ENCODE data around the gene POLE.
"Not testable (repeated sequence)": the region's sequence is repeated elsewhere in the genome, so short reads cannot be mapped to it uniquely, and the experiment has no call there.

Gene POLE

DNA sequence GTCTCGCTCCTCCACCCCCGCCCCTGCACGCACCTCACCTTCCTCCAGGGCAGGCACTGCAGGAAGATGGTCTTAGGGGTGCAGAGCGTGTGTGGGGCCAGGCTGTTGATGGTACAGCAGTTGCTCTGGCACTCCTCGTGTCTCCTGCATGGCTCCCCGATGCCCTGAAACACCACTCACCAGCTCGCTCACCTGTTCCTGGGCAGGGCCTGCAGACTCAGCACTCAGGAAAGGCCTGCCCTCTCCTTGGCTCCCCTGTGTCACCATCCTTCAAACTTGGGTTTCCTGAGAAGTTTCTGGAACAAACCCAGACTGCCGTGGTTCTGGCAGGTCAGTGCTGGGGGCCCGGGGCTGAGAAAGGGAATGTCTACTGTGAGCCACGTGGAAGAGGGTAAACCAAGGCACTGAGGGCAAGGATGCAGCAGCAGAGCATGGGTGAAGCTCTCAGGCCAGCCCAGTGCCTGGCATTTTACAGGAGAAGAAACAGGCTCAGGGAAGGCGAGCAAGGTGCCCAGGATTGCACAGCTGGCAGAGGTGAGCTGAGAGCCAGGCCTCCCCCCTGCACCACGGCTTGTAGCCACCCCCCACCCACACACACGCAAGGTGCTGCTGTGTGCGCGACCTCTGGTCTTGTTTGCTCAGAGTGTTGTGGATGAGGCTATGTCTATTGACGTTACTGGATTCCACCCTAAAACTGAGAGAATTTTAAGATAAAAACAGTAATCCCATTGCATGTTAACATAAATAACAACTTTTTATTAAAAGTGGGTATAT is 82.3 kb downstream of the POLE start:
- no peak for TF ChIP-seq ZNF274 (IDR thresholded peaks at IDR 0.05; ENCODE audit: low read depth, low read length)

DNA sequence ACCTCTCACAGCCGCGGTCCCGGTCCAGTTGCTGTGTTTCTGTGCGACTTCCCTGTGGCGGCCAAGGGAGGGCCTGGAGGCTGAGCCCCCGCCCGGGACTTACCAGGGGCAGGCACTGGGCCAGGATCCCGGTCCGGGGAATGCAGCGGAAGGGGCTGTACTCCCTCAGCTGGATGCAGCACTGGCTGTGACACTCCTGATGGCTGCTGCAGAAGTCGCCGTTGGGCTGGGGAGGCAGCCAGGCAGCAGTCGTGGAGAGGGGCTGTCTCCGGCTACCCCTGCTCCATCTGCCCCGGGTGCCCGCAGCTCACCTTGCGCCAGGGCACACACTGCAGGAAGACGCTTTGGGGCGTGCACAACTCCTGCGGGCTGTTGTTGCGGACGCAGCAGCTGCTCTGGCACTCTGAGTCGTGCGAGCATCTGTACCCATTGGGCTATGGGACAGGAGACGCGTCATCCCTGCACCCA is 83.0 kb downstream of the POLE start:
- TF ChIP-seq ZNF274 (IDR thresholded peaks at IDR 0.05; ENCODE audit: low read depth, low read length) = no peak

More for the DNA sequence above, 82.3 kb downstream of the POLE start:
- no peak overlapping the region for H3K4me3 ChIP-seq (ENCODE audit: low read length)

DNA sequence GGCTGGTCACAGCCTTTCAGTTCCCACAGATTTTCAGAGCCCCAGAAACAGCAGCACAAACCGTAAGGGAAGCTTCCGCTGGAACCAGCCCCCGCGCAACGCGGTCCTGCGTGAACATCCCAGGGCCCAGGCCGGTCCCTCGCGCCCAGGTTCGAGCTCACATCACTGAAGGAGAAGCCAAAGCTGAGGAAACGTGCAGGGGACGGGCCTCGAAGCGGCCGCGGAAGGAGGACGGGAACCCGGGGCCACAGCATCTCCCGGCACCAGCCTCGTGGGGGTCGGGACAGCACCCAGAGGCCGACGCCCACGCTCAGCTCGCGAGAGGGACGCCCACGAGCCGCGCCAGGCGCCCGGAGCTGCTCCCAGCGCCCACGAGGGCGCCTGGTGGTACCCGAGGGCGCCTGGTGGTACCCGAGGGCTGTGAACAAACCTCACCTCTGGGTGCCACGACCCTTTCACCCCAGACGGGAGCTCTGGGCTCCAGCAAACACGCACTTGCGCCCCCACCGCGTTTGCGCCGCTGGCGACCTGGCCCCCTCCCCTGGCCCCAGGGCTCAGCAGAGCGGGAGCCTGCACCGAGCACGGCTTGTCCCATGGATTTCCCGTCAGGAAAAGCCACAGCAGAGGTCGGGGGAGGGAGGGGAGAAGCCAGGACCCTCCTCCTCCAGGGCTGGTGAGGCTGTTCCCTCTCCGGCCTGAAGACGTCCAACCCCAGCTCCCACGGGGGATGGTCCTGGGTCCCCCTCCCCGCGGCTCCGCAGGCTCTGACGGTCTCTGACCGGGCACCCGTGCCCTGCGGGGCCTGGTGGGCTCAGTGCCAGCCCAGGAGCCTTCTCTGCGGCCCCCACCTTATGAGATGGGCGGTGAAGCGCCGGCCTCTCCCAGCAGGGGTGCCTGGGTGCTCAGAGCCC is 83.6 kb downstream of the POLE start:
- no peak for TF ChIP-seq ZNF274 (IDR thresholded peaks at IDR 0.05; ENCODE audit: low read depth, low read length)
- no peak overlapping the region for H3K4me3 ChIP-seq (ENCODE audit: low read length)

More for the DNA sequence above, 83.0 kb downstream of the POLE start:
- no peak overlapping the region for H3K4me3 ChIP-seq (ENCODE audit: low read length)

DNA sequence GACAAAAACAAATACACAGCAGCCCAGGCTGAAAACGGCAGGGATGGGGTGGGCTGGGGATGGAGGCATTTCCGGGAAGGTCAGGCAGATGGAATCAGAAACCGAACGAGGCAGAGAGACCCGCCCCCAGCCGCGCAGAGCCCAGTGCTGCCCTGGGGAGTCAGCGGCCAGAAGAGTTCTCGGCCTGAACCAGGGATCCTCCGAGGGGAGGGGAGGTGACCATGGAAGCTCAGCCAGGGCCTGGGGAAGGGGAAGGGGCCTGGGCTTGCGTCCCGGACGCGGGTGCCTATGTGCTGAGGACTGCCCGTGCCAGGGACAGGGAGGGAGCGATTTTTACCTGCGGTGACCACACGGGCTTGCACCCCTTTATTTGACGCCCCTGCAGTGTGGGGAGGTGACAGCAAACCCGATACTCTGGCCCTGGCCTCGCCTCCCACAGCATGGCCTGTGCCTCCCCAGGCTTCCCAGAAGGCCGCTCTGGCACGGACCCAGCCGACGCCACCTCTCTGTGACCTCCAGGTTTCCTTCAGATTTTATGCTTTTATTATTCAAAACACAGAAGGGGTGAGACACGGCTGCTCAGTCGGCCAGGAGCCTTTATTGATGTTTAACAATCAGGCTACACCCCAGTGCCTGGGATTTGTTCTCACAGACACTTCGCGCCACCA is 84.4 kb downstream of the POLE start:
- no peak for TF ChIP-seq ZNF274 (IDR thresholded peaks at IDR 0.05; ENCODE audit: low read depth, low read length)
- H3K4me3 ChIP-seq (ENCODE audit: low read length) = no peak overlapping the region

DNA sequence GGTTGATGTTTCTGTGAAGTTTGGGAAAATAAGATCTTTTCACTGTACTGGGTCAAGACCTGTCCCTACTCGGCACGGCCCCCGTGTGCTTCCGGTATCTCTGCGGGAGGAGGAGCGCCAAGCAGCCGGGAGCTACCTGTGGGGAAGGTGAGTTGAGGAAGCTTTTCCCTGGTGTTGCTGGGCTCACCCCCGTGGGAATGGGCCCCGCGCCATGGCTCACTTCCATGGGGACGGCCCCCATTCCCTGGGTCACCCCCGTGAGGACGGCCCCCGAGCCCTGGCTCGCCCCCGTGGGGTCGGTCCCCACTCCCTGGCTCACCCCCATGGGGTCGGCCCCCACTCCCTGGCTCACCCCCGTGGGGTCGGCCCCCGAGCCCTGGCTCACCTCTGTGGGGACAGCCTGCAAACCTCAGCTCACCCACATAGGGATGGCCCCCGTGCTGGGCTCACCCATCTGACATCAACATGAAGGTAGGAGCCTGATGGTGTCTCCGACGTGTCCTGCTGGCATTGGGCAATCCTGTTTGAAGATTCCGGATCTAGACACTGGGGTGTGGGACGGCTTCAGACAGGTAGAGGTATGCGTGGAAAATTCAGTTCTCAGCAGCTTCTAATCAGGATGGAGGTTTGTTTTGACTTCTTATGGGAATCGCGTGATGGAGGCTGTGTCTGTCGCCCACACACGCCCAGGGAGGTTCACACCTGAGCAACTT is 85.8 kb downstream of the POLE start:
- no peak for TF ChIP-seq ZNF274 (IDR thresholded peaks at IDR 0.05; ENCODE audit: low read depth, low read length)
- no peak overlapping the region; the same call in 1 of the 2 replicates for H3K4me3 ChIP-seq (ENCODE audit: low read length)

DNA sequence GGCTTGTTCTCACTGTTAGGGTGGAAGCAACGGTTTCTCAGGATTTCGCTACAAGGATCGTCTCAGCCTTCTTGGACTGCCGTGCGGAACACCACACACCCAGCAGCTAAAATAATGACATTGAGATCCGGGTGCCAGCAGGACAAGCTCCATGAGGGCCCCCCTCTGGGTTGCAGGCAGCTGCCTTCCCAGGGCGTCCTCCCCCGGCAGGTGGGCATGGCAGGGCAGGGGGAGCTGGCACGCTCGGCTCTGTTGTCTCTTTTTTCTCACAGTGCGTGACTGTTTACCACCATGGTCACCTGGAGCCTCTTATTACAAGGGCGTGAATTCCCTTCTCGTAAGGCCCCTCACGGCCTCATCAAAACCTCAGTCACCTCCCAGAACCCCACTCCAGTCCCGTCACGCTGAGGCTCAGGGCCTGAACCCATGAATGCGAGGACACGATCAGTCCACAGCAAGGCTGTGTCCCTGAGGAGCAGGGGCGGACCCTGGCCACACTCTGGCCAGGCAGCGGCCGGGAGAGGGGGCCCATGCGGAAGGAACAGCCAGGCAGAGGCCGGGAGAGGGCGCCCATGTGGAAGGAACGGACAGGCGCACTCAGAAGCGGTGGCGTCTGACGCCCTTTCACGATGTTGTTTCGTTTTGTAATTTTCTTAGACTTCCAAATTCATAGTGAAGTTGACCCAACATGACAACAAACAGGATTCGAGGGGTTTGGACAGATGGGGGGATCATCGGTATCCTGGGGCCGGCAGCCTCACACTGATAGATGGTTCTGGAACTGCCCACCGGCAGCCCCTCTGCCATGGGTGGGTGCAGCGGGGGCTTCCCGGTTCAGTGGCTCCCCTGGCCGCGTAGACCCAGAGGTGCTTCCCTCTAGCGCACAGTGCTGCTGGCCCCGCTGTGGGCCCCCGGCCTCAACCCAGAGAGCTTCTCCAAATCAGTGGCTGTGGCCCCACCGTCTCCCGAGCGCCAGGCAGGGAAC is 86.8 kb downstream of the POLE start:
- H3K4me3 ChIP-seq (ENCODE audit: low read length) = peak overlapping the region; percentile 43; the same call in 1 of the 2 replicates

DNA sequence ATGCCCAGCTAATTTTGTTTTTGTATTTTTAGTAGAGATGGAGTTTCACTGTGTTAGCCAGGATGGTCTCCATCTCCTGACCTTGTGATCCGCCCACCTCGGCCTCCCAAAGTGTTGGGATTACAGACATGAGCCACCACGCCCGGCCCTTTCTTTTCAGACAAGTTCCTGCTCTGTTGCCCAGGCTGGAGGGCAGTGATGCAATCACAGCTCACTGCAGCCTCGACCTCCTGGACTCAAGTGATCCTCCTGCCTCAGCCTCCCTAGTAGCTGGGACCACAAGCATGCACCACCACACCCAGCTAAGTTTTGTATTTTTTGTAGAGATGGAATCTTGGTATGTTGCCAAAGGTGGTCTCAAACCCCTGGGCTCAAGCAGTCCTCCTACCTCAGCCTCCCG is 87.6 kb downstream of the POLE start:
- H3K4me3 ChIP-seq (ENCODE audit: low read length) = not testable (repeated sequence)

More for the DNA sequence above, 86.8 kb downstream of the POLE start:
- no peak for TF ChIP-seq ZNF274 (IDR thresholded peaks at IDR 0.05; ENCODE audit: low read depth, low read length)

DNA sequence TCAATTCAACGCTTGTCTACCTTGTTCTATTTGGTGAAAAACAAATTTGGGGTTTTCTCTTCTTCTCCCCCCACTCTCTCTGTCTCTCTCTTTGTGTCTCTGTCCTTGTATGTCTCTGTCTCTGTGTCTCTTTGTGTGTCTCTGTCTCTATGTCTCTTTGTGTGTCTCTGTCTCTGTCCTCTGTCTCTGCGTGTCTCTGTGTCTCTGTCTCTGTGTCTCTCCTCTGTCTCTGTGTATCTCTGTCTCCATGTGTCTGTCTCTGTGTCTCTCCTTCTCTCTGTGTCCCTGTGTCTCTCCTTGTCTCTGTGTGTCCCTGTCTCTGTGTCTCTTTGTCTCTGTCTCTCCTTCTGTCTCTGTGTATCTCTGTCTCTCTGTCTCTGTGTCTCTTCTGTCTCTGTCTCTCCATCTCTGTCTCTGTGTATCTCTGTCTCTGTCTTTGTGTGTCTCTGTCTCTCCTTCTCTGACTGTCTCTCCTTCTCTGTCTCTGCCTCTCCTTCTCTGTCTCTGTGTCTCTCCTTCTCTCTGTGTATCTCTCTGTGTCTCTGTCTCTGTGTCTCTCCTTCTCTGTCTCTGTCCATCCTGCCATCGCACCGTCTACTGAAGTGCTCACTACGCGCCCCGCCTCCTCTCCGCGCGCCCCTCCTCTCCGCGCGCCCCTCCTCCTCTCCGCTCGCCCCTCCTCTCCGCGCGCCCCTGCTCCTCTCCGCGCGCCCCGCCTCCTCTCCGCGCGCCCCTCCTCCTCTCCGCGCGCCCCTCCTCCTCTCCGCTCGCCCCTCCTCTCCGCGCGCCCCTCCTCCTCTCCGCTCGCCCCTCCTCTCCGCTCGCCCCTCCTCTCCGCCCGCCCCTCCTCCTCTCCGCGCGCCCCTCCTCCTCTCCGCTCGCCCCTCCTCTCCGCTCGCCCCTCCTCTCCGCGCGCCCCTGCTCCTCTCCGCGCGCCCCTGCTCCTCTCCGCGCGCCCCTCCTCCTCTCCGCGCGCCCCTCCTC is 89.5 kb downstream of the POLE start:
- TF ChIP-seq ZNF274 (IDR thresholded peaks at IDR 0.05; ENCODE audit: low read depth, low read length) = no peak
- H3K4me3 ChIP-seq (ENCODE audit: low read length) = peak overlapping the region; percentile 49; the same call in 1 of the 2 replicates

DNA sequence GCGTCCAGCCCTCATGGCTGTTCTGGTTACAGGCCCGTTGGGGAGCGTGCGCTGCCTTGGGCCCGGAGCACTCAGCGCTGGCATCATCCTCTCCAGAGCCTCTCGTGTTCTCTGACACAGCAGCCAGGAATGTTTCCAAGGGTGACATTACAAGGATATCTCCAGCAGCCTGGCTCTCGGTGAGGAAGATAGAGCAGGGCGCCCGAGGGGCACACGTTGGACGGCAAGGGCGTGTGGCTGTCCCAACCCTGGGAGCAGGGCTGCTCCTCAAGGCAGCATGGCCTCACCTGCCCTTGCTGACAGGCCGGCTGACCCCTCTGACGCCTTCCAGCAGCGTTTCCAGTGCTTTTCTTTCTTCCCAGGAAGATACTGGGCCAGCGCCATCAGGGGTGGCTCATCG is 91.1 kb downstream of the POLE start:
- H3K4me3 ChIP-seq (ENCODE audit: low read length) = no peak overlapping the region
- TF ChIP-seq ZNF274 (IDR thresholded peaks at IDR 0.05; ENCODE audit: low read depth, low read length) = no peak

DNA sequence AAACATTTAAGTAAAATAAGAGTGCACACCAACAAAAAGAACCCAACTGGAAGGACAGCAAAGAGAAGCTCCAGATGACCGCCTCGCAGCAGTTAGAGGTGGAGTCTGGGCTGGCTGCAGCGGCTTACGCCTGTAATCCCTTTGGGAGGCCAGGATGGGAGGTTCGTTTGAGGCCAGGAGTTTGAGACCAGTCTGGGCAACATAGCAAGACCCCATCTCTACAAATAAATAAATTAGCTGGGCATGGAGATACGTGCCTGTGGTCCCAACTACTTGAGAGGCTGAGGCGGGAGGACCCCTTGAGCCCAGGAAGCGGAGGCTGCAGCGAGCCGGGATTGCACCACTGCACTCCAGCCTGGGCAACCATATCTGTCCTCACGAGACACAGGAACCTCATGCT is 92.0 kb downstream of the POLE start:
- H3K4me3 ChIP-seq (ENCODE audit: low read length) = no peak overlapping the region
- TF ChIP-seq ZNF274 (IDR thresholded peaks at IDR 0.05; ENCODE audit: low read depth, low read length) = no peak

DNA sequence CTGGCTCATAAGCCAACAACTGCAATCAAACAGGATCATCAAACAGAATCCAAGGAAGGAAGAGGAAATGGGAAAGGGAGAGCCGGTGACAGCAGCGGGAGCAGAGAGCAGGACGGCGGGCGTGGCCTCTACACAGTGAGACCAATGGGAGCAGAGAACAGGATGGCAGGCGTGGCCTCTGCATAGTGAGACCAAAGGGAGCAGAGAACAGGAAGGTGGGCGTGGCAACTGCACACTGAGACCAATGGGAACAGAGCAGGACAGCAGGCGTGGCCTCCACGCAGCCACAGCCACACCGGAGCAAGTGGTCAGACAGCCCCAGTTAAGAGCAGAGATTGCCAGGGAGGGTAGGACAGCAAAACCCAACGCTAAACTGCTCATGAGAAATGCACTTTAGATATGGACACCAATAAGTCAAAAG is 93.2 kb downstream of the POLE start:
- no peak overlapping the region for H3K4me3 ChIP-seq (ENCODE audit: low read length)
- TF ChIP-seq ZNF274 (IDR thresholded peaks at IDR 0.05; ENCODE audit: low read depth, low read length) = no peak
